ENCODE results near the gene CFLAR. TPM values are rescaled to one million over a fixed set of nuclear protein-coding genes. Genes with fewer than 3 reads are reported as not detected.
"Not testable (repeated sequence)": the region's sequence is repeated elsewhere in the genome, so short reads cannot be mapped to it uniquely, and the experiment has no call there.

CFLAR gene
- total RNA-seq, 4 donors from 2014 or later = 145 to 346 (median 176) TPM

GRCh38 chr2:201110615-201111014 lies 5.3 kb upstream of the CFLAR start:
- Histone ChIP-seq H3K9me3 (no peaks in the 10 kb centered on the region), H3K27me3 (no peaks in the 10 kb centered on the region), H3K4me3 (no peak overlapping the region), H3K36me3 (no peaks in the 10 kb centered on the region), H3K27ac (no peak overlapping the region), H3K4me1 (peaks cover 0 to 16% (median 0%) of the 10 kb centered on the region in 3 donors)
- no peak for ATAC-seq
- no peak for TF ChIP-seq POLR2AphosphoS5 (IDR thresholded peaks at IDR 0.05)
- no peak for TF ChIP-seq POLR2A (IDR thresholded peaks at IDR 0.05)
- TF ChIP-seq EP300 (IDR thresholded peaks at IDR 0.05) = no peak
- TF ChIP-seq CTCF (IDR thresholded peaks at IDR 0.05) = no peak

GRCh38 chr2:201111096-201111495 lies 4.9 kb upstream of the CFLAR start:
- Histone ChIP-seq H3K27ac (no peak overlapping the region), H3K27me3 (no peaks in the 10 kb centered on the region), H3K4me3 (no peak overlapping the region), H3K4me1 (peaks cover 0 to 17% (median 0%) of the 10 kb centered on the region in 3 donors), H3K9me3 (no peaks in the 10 kb centered on the region), H3K36me3 (no peaks in the 10 kb centered on the region)
- no peak for TF ChIP-seq POLR2AphosphoS5 (IDR thresholded peaks at IDR 0.05)
- no peak for TF ChIP-seq POLR2A (IDR thresholded peaks at IDR 0.05)
- TF ChIP-seq EP300 (IDR thresholded peaks at IDR 0.05) = no peak
- no peak for TF ChIP-seq CTCF (IDR thresholded peaks at IDR 0.05)
- ATAC-seq = no peak
- 90 to 100% methylated on average over 1 to 2 of the region's 3 CpGs for WGBS, 2 donors (ENCODE audit: low coverage in 1 of 2)

GRCh38 chr2:201114350-201114749 lies 1.6 kb upstream of the CFLAR start:
- no peaks in the 10 kb centered on the region for H3K27me3 ChIP-seq
- peak overlapping the region in 1 of 2 donors; percentile 76 for H3K4me3 ChIP-seq
- no peak for TF ChIP-seq EP300 (IDR thresholded peaks at IDR 0.05)
- TF ChIP-seq POLR2A (IDR thresholded peaks at IDR 0.05) = no peak
- TF ChIP-seq POLR2AphosphoS5 (IDR thresholded peaks at IDR 0.05) = no peak
- no peak for TF ChIP-seq CTCF (IDR thresholded peaks at IDR 0.05)
- no peaks in the 10 kb centered on the region for H3K36me3 ChIP-seq
- peaks cover 0 to 22% (median 0%) of the 10 kb centered on the region in 3 donors for H3K4me1 ChIP-seq
- H3K27ac ChIP-seq = peak overlapping the region in 1 of 4 donors; percentile 98
- ATAC-seq = no peak
- WGBS, 2 donors (ENCODE audit: low coverage in 1 of 2) = 85 to 93% methylated on average over 4 of the region's 4 CpGs
- no peaks in the 10 kb centered on the region for H3K9me3 ChIP-seq

- H3K4me1 ChIP-seq = peaks cover 0 to 27% (median 0%) of the 10 kb centered on the region in 3 donors
- ATAC-seq = no peak
- no peaks in the 10 kb centered on the region for H3K9me3 ChIP-seq
- no peaks in the 10 kb centered on the region for H3K27me3 ChIP-seq
- peak overlapping the region in 1 of 2 donors; percentile 76 for H3K4me3 ChIP-seq
- H3K36me3 ChIP-seq = no peaks in the 10 kb centered on the region
- TF ChIP-seq CTCF (IDR thresholded peaks at IDR 0.05) (no peak), EP300 (IDR thresholded peaks at IDR 0.05) (no peak), POLR2A (IDR thresholded peaks at IDR 0.05) (no peak), POLR2AphosphoS5 (IDR thresholded peaks at IDR 0.05) (no peak)
- peak overlapping the region in 2 of 4 donors; percentile 98 for H3K27ac ChIP-seq
Observed at GRCh38 chr2:201114846-201115245, 1.1 kb upstream of the CFLAR start.

GRCh38 chr2:201116959-201117734 lies 1.2 kb downstream of the CFLAR start:
- peak overlapping the region; percentile 97 to 99 (median 98) for H3K27ac ChIP-seq
- H3K27me3 ChIP-seq = no peaks in the 10 kb centered on the region
- WGBS, 2 donors (ENCODE audit: low coverage in 1 of 2) = 2 to 3% methylated on average over 16 to 22 of the region's 22 CpGs
- H3K9me3 ChIP-seq = no peaks in the 10 kb centered on the region
- ATAC-seq = peak; percentile 74
- H3K4me1 ChIP-seq = peaks cover 0 to 50% (median 2%) of the 10 kb centered on the region in 3 donors
- TF ChIP-seq POLR2A (IDR thresholded peaks at IDR 0.05) (peak in 1 of 2 donors; percentile 30), CTCF (IDR thresholded peaks at IDR 0.05) (peak; percentile 26 to 60 (median 42)), POLR2AphosphoS5 (IDR thresholded peaks at IDR 0.05) (peak; percentile 44), EP300 (IDR thresholded peaks at IDR 0.05) (no peak)
- H3K4me3 ChIP-seq = peak overlapping the region; percentile 76 to 84
- no peaks in the 10 kb centered on the region for H3K36me3 ChIP-seq

- Histone ChIP-seq H3K4me3 (peak overlapping the region; percentile 76 to 84), H3K27ac (peak overlapping the region; percentile 97 to 99 (median 98)), H3K4me1 (peaks cover 0 to 56% (median 5%) of the 10 kb centered on the region in 3 donors)
- H3K36me3 ChIP-seq, H3K27me3 ChIP-seq, H3K9me3 ChIP-seq, ATAC-seq: not testable (repeated sequence)
- 33 to 45% methylated on average over 7 to 8 of the region's 13 CpGs for WGBS, 2 donors (ENCODE audit: low coverage in 1 of 2)
Observed at GRCh38 chr2:201117735-201118094, 1.8 kb downstream of the CFLAR start.
